ENCODE data around the gene PHTF2.

The PHTF2 gene

DNA sequence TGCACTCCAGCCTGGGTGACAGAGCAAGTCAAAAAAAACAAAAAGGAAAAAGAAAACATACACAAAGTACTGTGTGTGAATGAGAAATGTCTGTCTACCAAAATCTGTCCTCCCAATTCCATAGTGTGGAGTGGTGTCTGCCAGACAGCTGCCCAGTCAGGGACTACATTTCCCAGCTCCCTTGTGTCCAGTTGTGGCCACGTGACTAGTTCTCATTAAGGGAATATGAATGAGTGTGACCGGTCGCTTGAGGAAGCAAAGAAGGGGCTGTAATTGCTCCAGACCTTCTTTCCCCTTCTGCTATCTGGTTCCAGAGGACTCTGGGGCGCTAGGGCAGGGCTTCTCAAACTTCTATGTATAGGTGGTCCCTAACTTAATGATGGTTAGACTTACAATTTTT lies 204.1 kb downstream of the PHTF2 start:
- no peak for DNase-seq

GRCh38 chr7:78006063-78006755 lies 207.6 kb downstream of the PHTF2 start:
- DNase-seq, result no peak

Measured in cerebellar nuclear complex (tissue), 1 donor.